Stimulated activated CD4-positive, alpha-beta T cell treated with anti-CD3 and anti-CD28 coated beads, Interleukin-12 subunit alpha, Interleukin-12 subunit beta, amount 100 ng/mL, for 48 hours (primary cell): Measurements from ENCODE around the gene DGKQ.

Experiments
- DNase-seq, 3 donors: peaks; one replicate each; pipeline ENCODE4 v3.0.0-alpha.2; 2020; ENCODE audit warnings: low read depth in 2 of 3, low spot score in 1 of 3

The DGKQ gene

GRCh38 chr4:995311-996026, 22.1 kb upstream of the DGKQ start:
- no peak for DNase-seq

GRCh38 chr4:993111-994029, 20.0 kb upstream of the DGKQ start, which contains the start of gene SLC26A1:
SLC26A1 (minus strand) TSS chr4:993404; CDS start chr4:991703, 1,701 bp downstream.
- DNase-seq = no peak

GRCh38 chr4:992297-993110, 19.1 kb upstream of the DGKQ start:
- no peak for DNase-seq

GRCh38 chr4:991451-992296, 18.3 kb upstream of the DGKQ start:
- DNase-seq = no peak

GRCh38 chr4:990746-991367, 17.5 kb upstream of the DGKQ start:
- DNase-seq = no peak

- no peak for DNase-seq
Observed at GRCh38 chr4:989722-990471, 16.5 kb upstream of the DGKQ start.

GRCh38 chr4:988726-989721, 15.7 kb upstream of the DGKQ start:
- DNase-seq = no peak

GRCh38 chr4:987624-988513, 14.5 kb upstream of the DGKQ start:
- DNase-seq = no peak

- DNase-seq = peak; percentile 64 to 80 (median 70)
Observed at GRCh38 chr4:986879-987623, 13.7 kb upstream of the DGKQ start, which contains the start of gene IDUA. IDUA (plus strand) TSS chr4:987044; CDS start chr4:987085, 41 bp downstream.

GRCh38 chr4:986428-986878, 13.1 kb upstream of the DGKQ start:
- no peak for DNase-seq

- DNase-seq = peak; percentile 52 to 72 (median 58)
Observed at GRCh38 chr4:985123-985830, 11.9 kb upstream of the DGKQ start.

GRCh38 chr4:984336-985054, 11.1 kb upstream of the DGKQ start:
- no peak for DNase-seq

GRCh38 chr4:982814-983213, 9.4 kb upstream of the DGKQ start:
- no peak for DNase-seq

GRCh38 chr4:982291-982690, 8.9 kb upstream of the DGKQ start:
- DNase-seq = no peak
